RKO (cell line): ENCODE results near the gene RASAL1.

Source experiments
- DNase-seq: peaks from one replicate; pipeline ENCODE4 v3.0.0-alpha.2; 2016; ENCODE audit warnings: low spot score

RASAL1 gene

DNA sequence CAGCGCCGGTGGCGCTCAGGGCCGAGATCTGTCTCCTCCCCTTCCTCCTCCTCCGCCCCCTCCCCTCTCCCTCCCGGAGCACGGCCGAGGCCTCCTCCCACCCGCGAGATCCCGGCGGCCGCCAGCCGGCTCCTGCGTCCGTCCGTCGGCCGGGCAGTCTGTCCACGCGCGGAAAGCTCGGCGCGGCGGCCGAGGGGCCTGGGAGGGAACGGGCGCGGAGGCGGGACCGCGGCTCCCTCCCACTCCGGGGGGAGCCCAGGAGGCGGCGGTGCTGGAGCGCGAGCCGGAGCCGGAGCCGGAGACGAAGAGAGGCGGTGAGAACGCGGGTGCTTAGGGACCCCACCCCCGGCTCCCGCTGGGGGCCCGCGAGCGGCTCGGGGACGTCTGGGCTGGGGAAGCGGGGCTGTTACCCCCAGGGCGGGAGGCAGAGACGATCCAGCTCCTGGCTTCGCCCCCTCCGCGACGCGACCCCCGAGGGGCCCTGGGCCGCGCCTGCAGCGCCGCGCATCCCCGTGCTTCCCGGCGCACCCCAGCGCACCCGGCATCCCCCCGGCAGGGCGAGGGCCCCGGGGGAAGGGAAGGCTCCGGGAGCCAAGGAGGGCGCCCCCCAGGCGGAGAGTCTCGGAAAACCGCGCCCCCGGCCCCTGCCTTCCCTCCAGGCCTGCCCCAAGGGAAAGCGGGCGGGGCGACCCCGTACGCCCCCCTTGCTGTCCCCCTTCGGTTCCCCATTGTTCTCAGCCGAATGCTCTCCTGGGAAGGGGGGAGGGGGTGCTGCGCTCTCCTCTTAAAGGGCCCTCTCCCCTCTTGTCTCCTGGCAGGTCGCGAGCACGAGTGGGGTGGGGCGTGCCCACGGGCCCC is 78.7 kb downstream of the RASAL1 start, which contains the start of gene DTX1:
TSS of gene DTX1 (plus strand) at position 100 of the 858 bp plus-strand sequence. CDS start 1,463 bp downstream, outside the sequence.
- no peak for DNase-seq

DNA sequence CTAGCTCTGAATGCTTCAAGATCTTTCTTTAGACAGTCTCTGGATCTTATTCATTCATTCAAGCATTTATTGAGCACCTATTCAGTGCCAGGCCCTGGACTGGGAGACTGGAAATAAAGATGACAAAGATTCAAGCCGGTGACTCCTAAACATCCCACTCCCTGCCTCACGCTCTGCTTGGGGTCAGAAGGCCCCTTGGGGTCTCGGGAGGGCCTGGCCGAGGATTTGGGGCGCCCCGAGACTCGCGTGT is 79.3 kb downstream of the RASAL1 start:
- DNase-seq: no peak

DNA sequence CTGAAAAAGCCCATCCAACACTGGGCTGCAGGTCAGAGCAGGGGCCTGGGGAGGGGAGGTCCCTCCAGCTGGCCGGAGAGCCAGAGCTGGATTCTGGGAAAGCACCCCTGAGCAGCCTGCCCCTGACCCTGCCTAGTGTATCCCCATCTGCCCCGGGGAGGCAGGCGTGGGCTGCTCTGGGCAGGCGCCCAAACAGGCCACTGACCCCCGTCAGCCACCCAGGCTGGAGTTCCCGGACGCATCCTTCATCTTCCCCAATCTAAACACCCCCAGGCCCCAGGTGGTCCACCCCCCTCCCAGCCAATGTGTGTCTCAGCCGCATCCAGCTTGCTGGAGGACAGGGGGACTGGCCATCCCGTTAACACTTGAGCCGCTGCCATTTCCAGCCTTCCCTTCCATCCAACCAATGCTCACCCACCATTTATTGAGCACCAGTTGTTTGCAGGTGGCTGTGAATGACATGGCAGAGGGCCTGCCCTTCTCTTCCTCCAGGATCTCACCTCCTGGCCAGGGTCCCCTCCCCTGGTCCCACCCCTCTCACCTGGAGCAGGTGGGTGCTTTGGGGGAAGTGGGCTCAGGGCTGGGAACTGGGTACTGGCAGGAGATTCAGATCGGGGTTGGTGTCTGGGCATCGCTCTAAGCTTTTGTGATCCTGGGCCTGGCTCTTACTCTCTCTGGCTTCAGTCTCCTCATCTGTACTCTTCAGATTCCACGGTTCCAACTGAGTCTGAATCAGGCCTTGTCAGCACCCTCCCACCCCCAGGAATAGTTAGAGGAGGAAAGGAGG is 79.8 kb downstream of the RASAL1 start:
- no peak for DNase-seq

DNA sequence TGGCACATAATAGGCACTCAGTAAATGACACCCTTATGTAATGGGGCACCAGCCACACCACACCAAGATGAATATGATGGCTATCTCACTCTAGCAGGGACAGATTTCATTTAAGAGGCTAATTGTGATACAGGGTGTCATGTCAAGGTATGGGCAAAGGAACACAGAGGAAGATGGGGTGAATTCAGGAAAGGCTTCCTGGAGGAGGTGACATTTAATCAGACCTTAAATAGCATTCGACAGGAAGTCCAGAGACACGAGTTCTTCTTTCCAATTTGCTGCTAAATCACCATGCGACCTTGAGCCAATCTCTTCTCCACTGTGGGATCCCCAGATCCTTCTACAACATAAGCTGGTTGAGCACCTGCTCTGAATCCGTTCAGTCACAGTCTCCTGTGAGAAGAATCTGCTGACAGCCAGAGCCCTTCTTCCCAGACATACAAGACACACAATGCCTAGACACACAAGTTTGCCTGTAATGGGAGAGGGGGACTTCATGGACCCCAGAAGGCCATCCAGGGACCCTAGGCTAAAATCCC is 80.5 kb downstream of the RASAL1 start:
- DNase-seq: no peak

DNA sequence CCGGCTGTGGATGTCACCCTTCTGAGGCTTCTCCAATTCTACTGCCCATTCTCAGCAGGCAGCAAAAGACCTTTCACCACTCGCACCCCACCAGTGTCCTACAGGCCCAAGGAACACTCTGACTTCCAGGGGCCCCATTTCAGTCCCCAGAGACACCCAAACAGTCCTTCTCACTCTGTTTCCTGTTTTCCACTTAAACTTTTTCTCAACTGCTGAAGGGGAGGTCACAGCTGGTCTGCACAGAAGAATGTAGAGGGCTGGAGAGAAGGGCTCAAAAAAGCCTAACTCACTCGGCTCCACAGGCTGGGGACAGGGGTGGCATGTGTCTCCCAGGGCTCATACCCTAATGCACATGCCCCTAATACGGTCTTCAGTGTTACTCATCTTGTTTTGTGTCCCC is 83.2 kb downstream of the RASAL1 start:
- no peak for DNase-seq

DNA sequence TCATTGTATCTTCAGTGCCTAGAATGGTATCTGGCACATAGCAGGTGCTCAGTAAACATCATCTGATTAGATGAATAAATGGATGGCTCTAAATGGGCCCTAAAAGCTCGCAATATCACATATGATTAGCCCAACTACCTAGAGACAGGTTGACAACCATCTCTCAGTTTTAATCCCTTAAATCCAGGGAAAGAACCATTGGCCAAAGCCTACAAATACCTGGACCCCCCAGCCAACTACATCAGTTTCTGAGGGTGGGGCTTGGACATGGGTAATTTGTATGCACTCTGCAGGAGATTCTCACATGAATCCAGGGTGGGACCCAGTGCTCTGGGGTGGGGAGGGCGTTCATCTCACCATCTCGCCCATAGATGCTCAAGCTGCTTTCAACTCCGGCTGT is 83.8 kb downstream of the RASAL1 start:
- no peak for DNase-seq

DNA sequence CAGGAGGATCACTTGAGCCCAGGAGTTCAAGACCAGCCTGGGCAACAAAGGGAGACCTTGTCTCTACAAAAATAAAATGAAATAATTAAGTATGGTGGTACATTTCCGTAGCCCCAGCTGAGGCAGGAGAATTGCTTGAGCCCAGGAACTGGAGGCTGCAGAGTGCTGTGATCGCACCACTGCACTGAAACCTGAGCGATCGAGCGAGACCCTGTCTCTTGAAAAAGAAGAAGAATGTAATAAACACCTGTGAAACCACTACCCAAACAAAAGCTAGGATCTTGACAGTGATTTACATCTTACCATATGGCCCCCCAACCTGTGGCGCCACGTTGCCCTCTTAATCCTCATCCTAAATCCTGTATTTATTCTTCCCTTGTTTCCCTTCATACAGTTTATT is 84.8 kb downstream of the RASAL1 start:
- no peak for DNase-seq

DNA sequence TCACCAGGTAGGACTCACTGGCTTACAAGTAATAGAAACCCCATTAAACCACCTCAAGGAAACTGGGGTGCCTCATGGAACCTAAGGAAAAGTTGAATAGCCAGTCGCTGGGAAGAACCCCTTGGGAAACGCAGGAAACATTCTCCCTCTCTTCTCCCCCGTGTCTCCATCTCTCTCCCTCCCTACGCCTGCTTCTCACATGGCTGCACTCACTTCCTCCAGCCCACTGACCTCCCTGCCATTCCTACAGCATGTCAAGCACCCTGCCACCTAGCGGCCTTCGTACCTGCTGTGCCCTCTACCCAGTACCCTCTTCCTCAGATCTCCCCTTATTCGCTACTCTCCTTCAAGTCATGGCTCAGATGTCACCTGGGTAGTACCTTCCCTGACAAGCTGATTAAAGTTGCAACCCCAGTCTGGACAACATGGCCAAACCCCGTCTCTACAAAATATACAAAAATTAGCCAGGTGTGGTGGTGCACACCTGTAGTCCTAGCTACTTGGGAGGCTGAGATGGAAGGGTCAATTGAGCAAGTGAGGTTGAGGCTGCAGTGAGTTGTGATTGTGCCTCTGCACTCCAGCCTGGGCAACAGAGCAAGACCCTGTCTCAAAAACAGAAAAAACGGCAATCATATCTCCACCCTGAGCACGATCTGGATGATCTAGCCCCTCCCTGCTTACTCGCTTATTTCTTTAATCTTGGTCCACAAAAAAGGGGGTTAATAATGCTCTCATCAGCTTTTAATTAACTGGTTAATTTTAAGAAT is 85.4 kb downstream of the RASAL1 start:
- no peak for DNase-seq
